LNCAP (cell line): ENCODE results near the gene LSM14A.

Experiments
- CTCF ChIP-seq: fragments of 450-650 bp; IDR thresholded peaks from 2 replicates; pipeline ENCODE4 v1.5.1; 2017; ENCODE audit warnings: mild to moderate bottlenecking

The LSM14A gene

GRCh38 chr19:34176581-34176980 lies 4.3 kb downstream of the LSM14A start:
- no peak for TF ChIP-seq CTCF

GRCh38 chr19:34178274-34178610 lies 5.9 kb downstream of the LSM14A start:
- no peak for TF ChIP-seq CTCF

- no peak for TF ChIP-seq CTCF
These were observed 6.8 kb downstream of the LSM14A start for GRCh38 chr19:34179066-34179465.

GRCh38 chr19:34180273-34180672 lies 8.0 kb downstream of the LSM14A start:
- no peak for TF ChIP-seq CTCF

GRCh38 chr19:34180709-34181108 lies 8.4 kb downstream of the LSM14A start:
- TF ChIP-seq CTCF: no peak

GRCh38 chr19:34181111-34181864 lies 9.0 kb downstream of the LSM14A start:
- no peak for TF ChIP-seq CTCF

- no peak for TF ChIP-seq CTCF
These were observed 9.8 kb downstream of the LSM14A start for GRCh38 chr19:34182125-34182524.

- no peak for TF ChIP-seq CTCF
These were observed 12.7 kb downstream of the LSM14A start for GRCh38 chr19:34184880-34185491.
